ENCODE measurements around the gene TEX28.

Gene TEX28

GRCh38 chrX:154329294-154329693 is 34.4 kb upstream of the TEX28 start:
- no peak for TF ChIP-seq CTCF (IDR thresholded peaks at IDR 0.05; ENCODE audit: low read depth, low read length)

GRCh38 chrX:154328646-154329045 is 33.7 kb upstream of the TEX28 start:
- no peak for DNase-seq (ENCODE audit: extremely low read depth, low read depth)
- TF ChIP-seq CTCF (IDR thresholded peaks at IDR 0.05; ENCODE audit: low read depth, low read length) = no peak

More at GRCh38 chrX:154329294-154329693, 34.4 kb upstream of the TEX28 start:
- DNase-seq (ENCODE audit: extremely low read depth, low read depth) = no peak

- TF ChIP-seq CTCF (IDR thresholded peaks at IDR 0.05; ENCODE audit: low read depth, low read length) = no peak
- no peak for DNase-seq (ENCODE audit: extremely low read depth, low read depth)
These were observed 32.3 kb upstream of the TEX28 start for GRCh38 chrX:154327038-154327820.

GRCh38 chrX:154325541-154325940 is 30.6 kb upstream of the TEX28 start:
- no peak for TF ChIP-seq CTCF (IDR thresholded peaks at IDR 0.05; ENCODE audit: low read depth, low read length)
- DNase-seq (ENCODE audit: extremely low read depth, low read depth) = no peak

GRCh38 chrX:154323537-154323936 is 28.6 kb upstream of the TEX28 start:
- no peak for DNase-seq (ENCODE audit: extremely low read depth, low read depth)
- no peak for TF ChIP-seq CTCF (IDR thresholded peaks at IDR 0.05; ENCODE audit: low read depth, low read length)

- TF ChIP-seq CTCF (IDR thresholded peaks at IDR 0.05; ENCODE audit: low read depth, low read length) = no peak
- DNase-seq (ENCODE audit: extremely low read depth, low read depth) = no peak
These were observed 28.0 kb upstream of the TEX28 start for GRCh38 chrX:154322890-154323289.

- DNase-seq (ENCODE audit: extremely low read depth, low read depth) = no peak
- TF ChIP-seq CTCF (IDR thresholded peaks at IDR 0.05; ENCODE audit: low read depth, low read length) = no peak; the same call in 1 of the 2 replicates
These were observed 26.7 kb upstream of the TEX28 start for GRCh38 chrX:154321594-154321993.

All from AG09319 (cell line).